ENCODE measurements around the gene BEND4.

The BEND4 gene

DNA sequence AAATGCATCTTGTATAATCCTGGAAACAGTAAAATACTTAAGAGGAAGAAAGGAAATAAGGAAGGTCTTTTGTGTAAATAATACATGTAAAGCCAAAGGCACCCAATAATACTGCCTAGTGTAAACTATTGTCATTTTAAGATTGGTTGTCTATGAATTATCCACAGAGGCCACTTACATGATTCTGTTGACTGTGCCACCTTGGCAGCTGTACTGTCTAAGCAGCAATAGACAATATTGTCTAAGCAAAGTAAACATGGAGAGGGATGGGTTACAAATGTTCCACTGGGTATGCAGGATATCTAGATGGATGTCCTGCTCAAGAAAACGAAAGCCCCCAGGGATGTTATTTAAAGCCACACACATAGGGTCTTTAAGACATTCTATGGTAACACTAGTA, 19.4 kb downstream of the BEND4 start:
- TF ChIP-seq TAF1 (IDR thresholded peaks at IDR 0.05; ENCODE audit: borderline replicate concordance, insufficient read depth, low read length), result no peak
- TF ChIP-seq SIN3A (IDR thresholded peaks at IDR 0.05; ENCODE audit: borderline replicate concordance, insufficient read depth, low read length), result no peak
- TF ChIP-seq POLR2AphosphoS5 (IDR thresholded peaks at IDR 0.05; ENCODE audit: low read depth, low read length), result no peak
- TF ChIP-seq, protein P1, sequence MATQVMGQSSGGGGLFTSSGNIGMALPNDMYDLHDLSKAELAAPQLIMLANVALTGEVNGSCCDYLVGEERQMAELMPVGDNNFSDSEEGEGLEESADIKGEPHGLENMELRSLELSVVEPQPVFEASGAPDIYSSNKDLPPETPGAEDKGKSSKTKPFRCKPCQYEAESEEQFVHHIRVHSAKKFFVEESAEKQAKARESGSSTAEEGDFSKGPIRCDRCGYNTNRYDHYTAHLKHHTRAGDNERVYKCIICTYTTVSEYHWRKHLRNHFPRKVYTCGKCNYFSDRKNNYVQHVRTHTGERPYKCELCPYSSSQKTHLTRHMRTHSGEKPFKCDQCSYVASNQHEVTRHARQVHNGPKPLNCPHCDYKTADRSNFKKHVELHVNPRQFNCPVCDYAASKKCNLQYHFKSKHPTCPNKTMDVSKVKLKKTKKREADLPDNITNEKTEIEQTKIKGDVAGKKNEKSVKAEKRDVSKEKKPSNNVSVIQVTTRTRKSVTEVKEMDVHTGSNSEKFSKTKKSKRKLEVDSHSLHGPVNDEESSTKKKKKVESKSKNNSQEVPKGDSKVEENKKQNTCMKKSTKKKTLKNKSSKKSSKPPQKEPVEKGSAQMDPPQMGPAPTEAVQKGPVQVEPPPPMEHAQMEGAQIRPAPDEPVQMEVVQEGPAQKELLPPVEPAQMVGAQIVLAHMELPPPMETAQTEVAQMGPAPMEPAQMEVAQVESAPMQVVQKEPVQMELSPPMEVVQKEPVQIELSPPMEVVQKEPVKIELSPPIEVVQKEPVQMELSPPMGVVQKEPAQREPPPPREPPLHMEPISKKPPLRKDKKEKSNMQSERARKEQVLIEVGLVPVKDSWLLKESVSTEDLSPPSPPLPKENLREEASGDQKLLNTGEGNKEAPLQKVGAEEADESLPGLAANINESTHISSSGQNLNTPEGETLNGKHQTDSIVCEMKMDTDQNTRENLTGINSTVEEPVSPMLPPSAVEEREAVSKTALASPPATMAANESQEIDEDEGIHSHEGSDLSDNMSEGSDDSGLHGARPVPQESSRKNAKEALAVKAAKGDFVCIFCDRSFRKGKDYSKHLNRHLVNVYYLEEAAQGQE (IDR thresholded peaks at IDR 0.05; ENCODE audit: insufficient read depth in 1 of 2, low read depth in 2 of 2, low read length in 2 of 2), result no peak

DNA sequence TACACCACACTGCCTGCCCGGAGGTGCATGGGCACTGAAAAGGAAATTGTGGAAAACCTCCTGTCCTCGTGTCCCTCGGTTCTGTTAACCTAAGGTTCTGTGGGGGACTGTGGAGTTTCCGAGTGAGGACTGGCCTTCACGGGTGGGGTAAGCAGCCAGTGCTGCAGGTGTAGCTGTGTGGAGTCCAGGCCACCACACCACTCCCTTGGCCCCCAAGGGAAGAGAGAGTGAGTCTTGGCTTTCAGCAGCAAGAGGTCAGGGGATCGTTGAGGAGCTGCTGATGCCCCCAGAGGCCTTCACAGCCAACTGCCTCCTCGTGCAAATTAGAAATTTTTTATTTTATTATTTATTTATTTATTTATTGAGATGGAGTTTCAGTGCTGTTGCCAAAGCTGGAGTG, 20.4 kb downstream of the BEND4 start:
- TF ChIP-seq POLR2AphosphoS5 (IDR thresholded peaks at IDR 0.05; ENCODE audit: low read depth, low read length) (no peak), TAF1 (IDR thresholded peaks at IDR 0.05; ENCODE audit: borderline replicate concordance, insufficient read depth, low read length) (no peak), FOXP2 (optimal IDR thresholded peaks at IDR 0.05; ENCODE audit: borderline replicate concordance, extremely low read depth, extremely low read length, insufficient read depth) (no peak), SIN3A (IDR thresholded peaks at IDR 0.05; ENCODE audit: borderline replicate concordance, insufficient read depth, low read length) (no peak)
- TF ChIP-seq, protein P1 (IDR thresholded peaks at IDR 0.05; ENCODE audit: insufficient read depth in 1 of 2, low read depth in 2 of 2, low read length in 2 of 2), result no peak

DNA sequence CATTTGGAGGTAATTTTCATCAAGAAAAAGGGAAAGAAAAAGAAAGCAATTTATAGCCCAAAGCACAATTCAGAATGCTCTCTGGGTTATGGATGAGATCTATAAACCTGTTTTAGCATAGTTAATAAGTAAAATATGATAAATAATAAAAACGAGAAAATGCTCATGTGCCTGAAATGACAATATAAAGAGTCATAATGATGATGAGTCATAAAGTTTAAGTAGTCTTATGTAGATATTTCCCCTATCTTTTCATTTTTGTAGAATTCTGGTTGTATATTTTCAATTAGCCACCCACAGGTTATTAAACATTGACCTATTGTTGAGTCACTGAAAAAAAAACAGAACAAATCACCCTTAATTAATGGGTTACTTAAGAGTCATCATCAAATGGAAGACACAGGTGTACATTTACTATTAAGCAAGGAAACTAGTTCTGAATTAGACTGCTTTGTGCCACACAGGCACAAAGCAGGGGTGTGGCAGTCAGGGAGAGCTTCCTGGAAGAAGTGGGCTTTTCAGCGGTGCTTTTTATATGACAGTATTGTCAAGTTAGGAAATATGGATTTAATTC, 29.3 kb downstream of the BEND4 start:
- no peak for TF ChIP-seq SIN3A (IDR thresholded peaks at IDR 0.05; ENCODE audit: borderline replicate concordance, insufficient read depth, low read length)

DNA sequence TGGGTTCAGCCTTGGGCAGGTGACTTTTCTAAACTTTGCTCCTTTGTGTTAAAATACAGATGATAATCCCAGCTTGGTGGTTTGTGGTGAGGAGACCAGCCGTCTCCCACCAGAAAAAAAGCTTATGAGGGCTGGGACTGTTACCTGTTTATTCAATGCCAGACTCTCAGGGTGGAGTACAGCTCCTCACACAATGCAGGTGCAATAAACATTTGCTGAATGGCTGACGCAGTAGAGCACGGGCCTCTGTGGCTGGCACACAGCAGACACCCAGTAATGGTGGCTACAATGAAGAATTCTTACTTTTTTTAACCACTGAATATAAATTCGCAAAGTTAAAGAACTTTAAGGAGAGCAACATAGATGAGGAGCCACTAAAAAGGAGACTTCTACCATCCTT, 30.2 kb downstream of the BEND4 start:
- TF ChIP-seq FOXP2 (optimal IDR thresholded peaks at IDR 0.05; ENCODE audit: borderline replicate concordance, extremely low read depth, extremely low read length, insufficient read depth), result no peak
- TF ChIP-seq TAF1 (IDR thresholded peaks at IDR 0.05; ENCODE audit: borderline replicate concordance, insufficient read depth, low read length), result no peak

DNA sequence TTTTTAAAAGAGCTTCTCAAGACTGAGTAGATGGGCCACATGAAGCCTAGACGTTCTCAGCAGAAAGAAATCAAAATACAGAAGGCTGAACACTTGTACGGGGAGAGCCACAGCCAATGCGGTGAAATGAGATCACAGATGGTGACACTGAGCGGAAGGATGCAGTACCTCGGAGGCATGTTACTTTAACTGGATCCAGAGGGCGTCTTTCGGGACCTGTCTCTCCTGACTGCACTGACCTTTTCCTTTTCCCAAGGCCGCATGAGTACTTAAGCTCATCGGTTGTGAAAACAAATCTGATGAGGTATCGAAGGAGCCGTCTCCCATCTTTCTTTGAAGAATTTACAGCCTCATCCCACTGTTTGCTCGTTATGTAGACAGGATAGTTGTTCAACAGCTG, 32.6 kb downstream of the BEND4 start:
- TF ChIP-seq FOXP2 (optimal IDR thresholded peaks at IDR 0.05; ENCODE audit: borderline replicate concordance, extremely low read depth, extremely low read length, insufficient read depth) (no peak), SIN3A (IDR thresholded peaks at IDR 0.05; ENCODE audit: borderline replicate concordance, insufficient read depth, low read length) (no peak), TAF1 (IDR thresholded peaks at IDR 0.05; ENCODE audit: borderline replicate concordance, insufficient read depth, low read length) (no peak), POLR2AphosphoS5 (IDR thresholded peaks at IDR 0.05; ENCODE audit: low read depth, low read length) (no peak)
- TF ChIP-seq, protein P1 (IDR thresholded peaks at IDR 0.05; ENCODE audit: insufficient read depth in 1 of 2, low read depth in 2 of 2, low read length in 2 of 2), result no peak

- TF ChIP-seq TAF1 (IDR thresholded peaks at IDR 0.05; ENCODE audit: borderline replicate concordance, insufficient read depth, low read length), result no peak
Observed at GRCh38 chr4:42112846-42113245, 39.6 kb downstream of the BEND4 start.

- no peak for TF ChIP-seq TAF1 (IDR thresholded peaks at IDR 0.05; ENCODE audit: borderline replicate concordance, insufficient read depth, low read length)
- no peak for TF ChIP-seq POLR2AphosphoS5 (IDR thresholded peaks at IDR 0.05; ENCODE audit: low read depth, low read length)
- no peak for TF ChIP-seq SIN3A (IDR thresholded peaks at IDR 0.05; ENCODE audit: borderline replicate concordance, insufficient read depth, low read length)
- TF ChIP-seq, protein P1 (IDR thresholded peaks at IDR 0.05; ENCODE audit: insufficient read depth in 1 of 2, low read depth in 2 of 2, low read length in 2 of 2), result no peak
- TF ChIP-seq FOXP2 (optimal IDR thresholded peaks at IDR 0.05; ENCODE audit: borderline replicate concordance, extremely low read depth, extremely low read length, insufficient read depth), result no peak
Observed at GRCh38 chr4:42104521-42104920, 47.9 kb downstream of the BEND4 start.

Data from PFSK-1 (cell line).